Astrocyte (in vitro differentiated cells and primary cell): Measurements from ENCODE around the gene MAP2K2.

Experiments used
- CTCF ChIP-seq: IDR thresholded peaks from 2 replicates; pipeline ENCODE4 v1.5.1; 2011; ENCODE audit warnings: low read depth, mild to moderate bottlenecking, inconsistent platforms, low read length, moderate library complexity; ENCODE audit not compliant: insufficient read depth
- EZH2 ChIP-seq: IDR thresholded peaks from 2 replicates; pipeline ENCODE4 v1.6.1; 2012; ENCODE audit warnings: mild to moderate bottlenecking, low read length, inconsistent platforms; ENCODE audit not compliant: insufficient read depth

DNA sequence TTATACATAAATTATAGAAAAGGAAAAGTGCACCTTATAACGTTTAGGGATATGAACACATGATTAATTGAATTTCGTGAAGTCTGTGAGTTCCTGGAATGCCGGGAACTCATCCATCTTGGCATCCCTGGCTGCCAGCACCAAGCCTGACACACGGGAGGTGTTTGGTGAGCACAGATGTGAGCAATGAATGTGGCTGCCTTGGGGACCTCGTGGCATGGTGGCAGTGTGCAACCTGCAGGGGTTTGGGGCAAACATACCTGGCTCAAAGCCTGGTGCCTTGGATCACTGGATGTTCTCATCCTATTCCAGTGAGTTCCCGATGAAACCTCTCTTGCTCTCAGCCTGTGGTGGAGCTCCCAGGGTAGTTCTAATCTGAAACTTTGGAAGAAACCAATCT is 10.4 kb upstream of the MAP2K2 start:
- TF ChIP-seq CTCF (no peak), EZH2 (no peak)
